Smooth muscle cell (in vitro differentiated cells): Measurements from ENCODE around the gene TMEM92. TPM values are rescaled to one million over a fixed set of nuclear protein-coding genes. Genes with fewer than 3 reads are reported as not detected.

Source experiments
- DNase-seq: peaks from one replicate; lab custom pipeline; 2025; ENCODE audit not compliant: unreplicated experiment; lab: John Stamatoyannopoulos, UW
- H2AFZ ChIP-seq: fragments of 200-600 bp; sonication (generic); 2 replicates; pipeline ENCODE4 v1.6.0; 2016; ENCODE audit warnings: antibody characterized with exemption, low read depth, mild to moderate bottlenecking
- H3F3A ChIP-seq: fragments of 200-600 bp; sonication (generic); 2 replicates; pipeline ENCODE4 v1.6.0; 2017; ENCODE audit warnings: antibody characterized with exemption, low read depth
- H3K27ac ChIP-seq: fragments of 200-600 bp; sonication (generic); 2 replicates; pipeline ENCODE4 v1.5.1; 2016; ENCODE audit warnings: low read depth, mild to moderate bottlenecking
- H3K27me3 ChIP-seq: fragments of 200-600 bp; sonication (generic); 2 replicates; pipeline ENCODE4 v1.6.1; 2016; ENCODE audit warnings: low read depth, mild to moderate bottlenecking
- H3K36me3 ChIP-seq: fragments of 200-600 bp; sonication (generic); 2 replicates; pipeline ENCODE4 v1.5.1; 2016; ENCODE audit warnings: low read depth
- H3K4me1 ChIP-seq: fragments of 200-600 bp; sonication (generic); 2 replicates; pipeline ENCODE4 v1.5.1; 2016; ENCODE audit warnings: low read depth
- H3K4me2 ChIP-seq: fragments of 200-600 bp; sonication (generic); 2 replicates; pipeline ENCODE4 v1.6.0; 2016; ENCODE audit warnings: mild to moderate bottlenecking
- H3K4me3 ChIP-seq: fragments of 200-600 bp; sonication (generic); 2 replicates; pipeline ENCODE4 v1.5.1; 2016; ENCODE audit warnings: mild to moderate bottlenecking
- H3K79me2 ChIP-seq: fragments of 200-600 bp; sonication (generic); 2 replicates; pipeline ENCODE4 v1.6.0; 2016; ENCODE audit warnings: low read depth, mild to moderate bottlenecking
- H3K9ac ChIP-seq: fragments of 200-600 bp; sonication (generic); 2 replicates; pipeline ENCODE4 v1.6.0; 2016; ENCODE audit warnings: low read depth
- H3K9me3 ChIP-seq: fragments of 200-600 bp; sonication (generic); replicated peaks from 2 replicates; pipeline ENCODE4 v1.5.1; 2016; ENCODE audit warnings: low read depth
- H4K20me1 ChIP-seq: fragments of 200-600 bp; sonication (generic); 2 replicates; pipeline ENCODE4 v1.6.0; 2016; ENCODE audit warnings: low read depth
- CTCF ChIP-seq: fragments of 200-600 bp; sonication (generic); IDR thresholded peaks from 2 replicates; pipeline ENCODE4 v1.5.1; 2017; ENCODE audit warnings: borderline replicate concordance, mild to moderate bottlenecking, antibody characterized with exemption; ENCODE audit not compliant: insufficient read depth, poor library complexity, severe bottlenecking
- WGBS: methylation state at CpG from one replicate; pipeline ENCODE4 v1.1.7; 2016; ENCODE audit warnings: low lambda C conversion rate; 5-methylcytosine and 5-hydroxymethylcytosine counted together
- polyA plus RNA-seq: library from polyadenylated mRNA; unstranded; fragments of >200 nt; fragmentation: Nextera tagmentation; extraction: Ambion mirVana; gene quantifications from 2 replicates; pipeline ENCODE4 v1.2.1, GENCODE V29; 2016
- total RNA-seq: library from RNA; depleted of rRNA; stranded (reverse); fragments of >200 nt; gene quantifications from 2 replicates; pipeline ENCODE4 v1.2.3, GENCODE V29; 2014

The TMEM92 gene
- total and polyA plus RNA-seq, 2 experiments from 2014 or later: 4.8 to 7.4 TPM

GRCh38 chr17:50280801-50281441, 6.7 kb downstream of the TMEM92 start:
- Histone ChIP-seq H3K9ac (no peak overlapping the region), H3K4me2 (no peak overlapping the region), H3K4me1 (peaks cover 8% of the 10 kb centered on the region), H3K27ac (no peak overlapping the region), H4K20me1 (no peaks in the 10 kb centered on the region), H3K9me3 (no peaks in the 10 kb centered on the region), H3K27me3 (no peaks in the 10 kb centered on the region), H3F3A (peaks cover 5% of the 10 kb centered on the region), H2AFZ (no peak overlapping the region), H3K36me3 (no peaks in the 10 kb centered on the region), H3K79me2 (peaks cover 6% of the 10 kb centered on the region), H3K4me3 (no peak overlapping the region)
- TF ChIP-seq CTCF: no peak
- 91% methylated on average over 7 of the region's 7 CpGs for WGBS
- no peak for DNase-seq

- DNase-seq: no peak
- no peaks in the 10 kb centered on the region for H3K36me3 ChIP-seq
- H3K4me3 ChIP-seq: no peak overlapping the region
- no peaks in the 10 kb centered on the region for H3K9me3 ChIP-seq
- no peaks in the 10 kb centered on the region for H3F3A ChIP-seq
- TF ChIP-seq CTCF: no peak
- peaks cover 8% of the 10 kb centered on the region for H3K79me2 ChIP-seq
- no peaks in the 10 kb centered on the region for H3K27me3 ChIP-seq
- no peak overlapping the region for H3K4me2 ChIP-seq
- H3K9ac ChIP-seq: no peak overlapping the region
- WGBS: 95% methylated on average over 4 of the region's 4 CpGs
- no peak overlapping the region for H3K27ac ChIP-seq
- H4K20me1 ChIP-seq: no peaks in the 10 kb centered on the region
- H2AFZ ChIP-seq: no peak overlapping the region
- H3K4me1 ChIP-seq: peaks cover 4% of the 10 kb centered on the region
Observed at GRCh38 chr17:50281739-50282401, 7.6 kb downstream of the TMEM92 start.

GRCh38 chr17:50283246-50283645, 9.0 kb downstream of the TMEM92 start:
- 94% methylated on average over 10 of the region's 10 CpGs for whole genome bisulfite sequencing
- no peak for TF ChIP-seq CTCF
- H3F3A ChIP-seq: no peaks in the 10 kb centered on the region
- H2AFZ ChIP-seq: no peak overlapping the region
- no peak overlapping the region for H3K27ac ChIP-seq
- H3K4me1 ChIP-seq: peaks cover under 1% of the 10 kb centered on the region
- peaks cover 20% of the 10 kb centered on the region for H3K79me2 ChIP-seq
- DNase-seq: no peak
- no peak overlapping the region for H3K9ac ChIP-seq
- no peaks in the 10 kb centered on the region for H4K20me1 ChIP-seq
- no peaks in the 10 kb centered on the region for H3K9me3 ChIP-seq
- no peak overlapping the region for H3K4me2 ChIP-seq
- no peak overlapping the region for H3K4me3 ChIP-seq
- no peaks in the 10 kb centered on the region for H3K27me3 ChIP-seq
- H3K36me3 ChIP-seq: no peaks in the 10 kb centered on the region
